Fibroblast of lung (primary cell): Measurements from ENCODE around the gene SERPINB4. TPM values are rescaled to one million over a fixed set of nuclear protein-coding genes. Genes with fewer than 3 reads are reported as not detected.

Source experiments
- DNase-seq, 2 donors: peaks; one replicate each; pipeline versions ENCODE4 v3.0.0 to v3.0.0-alpha.2; 2010; ENCODE audit warnings: low read depth in 2 of 2
- H2AFZ ChIP-seq: 2 replicates; pipeline ENCODE4 v1.5.1; 2012; ENCODE audit warnings: low read length, control low read depth, inconsistent platforms
- H3K27ac ChIP-seq: 2 replicates; pipeline ENCODE4 v1.5.1; 2011; ENCODE audit warnings: low read length, control low read depth; ENCODE audit not compliant: insufficient read depth
- H3K27me3 ChIP-seq: 2 replicates; pipeline ENCODE4 v1.5.1; 2011; ENCODE audit warnings: mild to moderate bottlenecking, low read length; ENCODE audit not compliant: control insufficient read depth, insufficient read depth
- H3K36me3 ChIP-seq: 2 replicates; pipeline ENCODE4 v1.5.1; 2011; ENCODE audit warnings: low read length; ENCODE audit not compliant: control insufficient read depth, insufficient read depth
- H3K4me1 ChIP-seq: 2 replicates; pipeline ENCODE4 v1.5.1; 2011; ENCODE audit warnings: low read length; ENCODE audit not compliant: control insufficient read depth, insufficient read depth; ENCODE audit errors: extremely low read depth
- H3K4me2 ChIP-seq: 2 replicates; pipeline ENCODE4 v1.5.1; 2011; ENCODE audit warnings: low read length, control low read depth; ENCODE audit not compliant: insufficient read depth; ENCODE audit errors: extremely low read depth
- H3K4me3 ChIP-seq, 4 experiments: fragments of 200-600 bp in 1 of 4; sonication (generic) in 1 of 4; replicated peaks in 1 of 4; 2 replicates each; pipeline ENCODE4 v1.5.1; 2011 to 2016; ENCODE audit warnings: low read length in 4 of 4, low read depth in 3 of 4, mild to moderate bottlenecking in 3 of 4, control low read depth in 2 of 4, inconsistent platforms in 1 of 4, mixed read lengths in 1 of 4; ENCODE audit not compliant: insufficient read depth in 1 of 4; ENCODE audit errors: control extremely low read depth in 1 of 4
- H3K79me2 ChIP-seq: 2 replicates; pipeline ENCODE4 v1.5.1; 2012; ENCODE audit warnings: mild to moderate bottlenecking, low read length, inconsistent platforms; ENCODE audit not compliant: control insufficient read depth, insufficient read depth
- H3K9ac ChIP-seq: 2 replicates; pipeline ENCODE4 v1.5.1; 2011; ENCODE audit warnings: mild to moderate bottlenecking, low read length, control low read depth; ENCODE audit not compliant: insufficient read depth
- H3K9me3 ChIP-seq: 2 replicates; pipeline ENCODE4 v1.5.1; 2012; ENCODE audit warnings: low read depth, low read length; ENCODE audit not compliant: control insufficient read depth, insufficient read depth
- H4K20me1 ChIP-seq: 2 replicates; pipeline ENCODE4 v1.5.1; 2011; ENCODE audit warnings: low read length; ENCODE audit not compliant: control insufficient read depth, insufficient read depth; ENCODE audit errors: extremely low read depth
- CTCF ChIP-seq, 2 donors: IDR thresholded peaks in 1 of 2; conservative IDR thresholded peaks in 1 of 2; 1 replicate in 1 of 2; 2 replicates in 1 of 2; pipeline ENCODE4 v1.5.1; 2011 to 2012; ENCODE audit warnings: low read length in 2 of 2, control low read depth in 1 of 2, inconsistent platforms in 1 of 2, low read depth in 1 of 2, mild to moderate bottlenecking in 1 of 2
- EZH2 ChIP-seq: IDR thresholded peaks from 2 replicates; pipeline ENCODE4 v1.5.1; 2012; ENCODE audit warnings: low read length, control low read depth, mild to moderate bottlenecking; ENCODE audit errors: missing control alignments
- polyA plus RNA-seq, 2 donors: library from polyadenylated mRNA; depleted of rRNA in 1 of 2; stranded (reverse) in 1 of 2; unstranded in 1 of 2; fragments of >200 nt; gene quantifications; 2 replicates each; pipeline ENCODE4 v1.2.1, GENCODE V29; 2011 to 2012; ENCODE audit warnings: missing spikeins in 1 of 2
- total RNA-seq: library from RNA; depleted of rRNA; stranded (reverse); fragments of >200 nt; gene quantifications from 2 replicates; pipeline ENCODE4 v1.2.1, GENCODE V29; 2014

Gene SERPINB4
- total and polyA plus RNA-seq, 2 donors (not counting 1 experiment from before 2014, with no cell fraction given): not detected

GRCh38 chr18:63596964-63597363 lies 47.1 kb downstream of the SERPINB4 start:
- TF ChIP-seq CTCF (conservative IDR thresholded peaks at IDR 0.05 in 1 of 2, IDR thresholded peaks at IDR 0.05 in 1 of 2; ENCODE audit: low read depth in 1 of 2, low read length in 2 of 2): no peak
- TF ChIP-seq EZH2: no peak
- H3K9ac ChIP-seq: no peak overlapping the region
- no peaks in the 10 kb centered on the region for H3K27me3 ChIP-seq
- H3K79me2 ChIP-seq: no peaks in the 10 kb centered on the region
- no peak overlapping the region for H2AFZ ChIP-seq
- DNase-seq: no peak
- H4K20me1 ChIP-seq: no peaks in the 10 kb centered on the region
- H3K9me3 ChIP-seq: no peaks in the 10 kb centered on the region
- no peak overlapping the region for H3K4me3 ChIP-seq
- no peaks in the 10 kb centered on the region for H3K4me1 ChIP-seq
- H3K36me3 ChIP-seq: no peaks in the 10 kb centered on the region
- no peak overlapping the region for H3K27ac ChIP-seq
- no peak overlapping the region for H3K4me2 ChIP-seq

GRCh38 chr18:63592471-63592870 lies 51.6 kb downstream of the SERPINB4 start:
- Histone ChIP-seq H3K27me3 (no peaks in the 10 kb centered on the region), H3K9ac (no peak overlapping the region), H3K4me2 (no peak overlapping the region), H4K20me1 (no peaks in the 10 kb centered on the region), H3K4me1 (no peaks in the 10 kb centered on the region), H3K4me3 (no peak overlapping the region), H3K27ac (no peak overlapping the region), H3K36me3 (no peaks in the 10 kb centered on the region), H2AFZ (no peak overlapping the region), H3K9me3 (no peaks in the 10 kb centered on the region), H3K79me2 (no peaks in the 10 kb centered on the region)
- no peak for DNase-seq
- TF ChIP-seq CTCF (conservative IDR thresholded peaks at IDR 0.05 in 1 of 2, IDR thresholded peaks at IDR 0.05 in 1 of 2; ENCODE audit: low read depth in 1 of 2, low read length in 2 of 2): no peak
- TF ChIP-seq EZH2: no peak

- Histone ChIP-seq H3K4me3 (no peak overlapping the region), H3K9ac (no peak overlapping the region), H4K20me1 (no peaks in the 10 kb centered on the region), H3K4me2 (no peak overlapping the region), H3K36me3 (no peaks in the 10 kb centered on the region), H3K27ac (no peak overlapping the region), H2AFZ (no peak overlapping the region), H3K4me1 (no peaks in the 10 kb centered on the region), H3K27me3 (no peaks in the 10 kb centered on the region), H3K9me3 (no peaks in the 10 kb centered on the region), H3K79me2 (no peaks in the 10 kb centered on the region)
- DNase-seq: peak in 1 of 2 donors; percentile 4
- TF ChIP-seq EZH2 (no peak), CTCF (conservative IDR thresholded peaks at IDR 0.05 in 1 of 2, IDR thresholded peaks at IDR 0.05 in 1 of 2; ENCODE audit: low read depth in 1 of 2, low read length in 2 of 2) (no peak)
Measured at GRCh38 chr18:63591725-63592124, 52.3 kb downstream of the SERPINB4 start.
